H9 (cell line): ENCODE results near the gene THAP5. TPM values are rescaled to one million over a fixed set of nuclear protein-coding genes. Genes with fewer than 3 reads are reported as not detected.

Experiments used
- DNase-seq: peaks from one replicate; pipeline ENCODE4 v3.0.0-alpha.2; 2017
- H2AFZ ChIP-seq: one replicate; pipeline ENCODE4 v1.6.1; 2013; ENCODE audit warnings: mild to moderate bottlenecking, low read length, control low read depth, moderate library complexity
- H2AK5ac ChIP-seq: 2 replicates; pipeline ENCODE4 v1.6.1; 2013; ENCODE audit warnings: low read length, control low read depth, mixed read lengths; ENCODE audit not compliant: insufficient read length
- H2BK120ac ChIP-seq: one replicate; pipeline ENCODE4 v1.6.1; 2013; ENCODE audit warnings: low read depth, mild to moderate bottlenecking, low read length, control low read depth, inconsistent platforms; ENCODE audit not compliant: poor library complexity, severe bottlenecking
- H2BK12ac ChIP-seq: 2 replicates; pipeline ENCODE4 v1.6.1; 2013; ENCODE audit warnings: low read length, control low read depth, mixed read lengths, low read depth; ENCODE audit not compliant: insufficient read length
- H2BK15ac ChIP-seq: 2 replicates; pipeline ENCODE4 v1.6.1; 2013; ENCODE audit warnings: low read depth, low read length, control low read depth
- H2BK20ac ChIP-seq: one replicate; pipeline ENCODE4 v1.6.1; 2013; ENCODE audit warnings: low read depth, mild to moderate bottlenecking, low read length, control low read depth, inconsistent platforms; ENCODE audit not compliant: poor library complexity, severe bottlenecking
- H2BK5ac ChIP-seq: 2 replicates; pipeline ENCODE4 v1.6.1; 2013; ENCODE audit warnings: low read length, control low read depth, mixed read lengths; ENCODE audit not compliant: insufficient read length
- H3K14ac ChIP-seq: 2 replicates; pipeline ENCODE4 v1.6.1; 2013; ENCODE audit warnings: low read length, control low read depth; ENCODE audit not compliant: insufficient read depth
- H3K18ac ChIP-seq: 2 replicates; pipeline ENCODE4 v1.6.1; 2013; ENCODE audit warnings: low read depth, mild to moderate bottlenecking, mixed read lengths, low read length, control low read depth; ENCODE audit not compliant: insufficient read length
- H3K23ac ChIP-seq: 2 replicates; pipeline ENCODE4 v1.6.1; 2013; ENCODE audit warnings: low read length, control low read depth, mixed read lengths, low read depth; ENCODE audit not compliant: insufficient read length
- H3K23me2 ChIP-seq: 2 replicates; pipeline ENCODE4 v1.6.1; 2013; ENCODE audit warnings: low read depth, mild to moderate bottlenecking, mixed read lengths, low read length, control low read depth; ENCODE audit not compliant: insufficient read length, poor library complexity, severe bottlenecking
- H3K27ac ChIP-seq: 2 replicates; pipeline ENCODE4 v1.5.1; 2013; ENCODE audit warnings: low read length, control low read depth, mixed read lengths, low read depth; ENCODE audit not compliant: insufficient read length
- H3K27me3 ChIP-seq: 2 replicates; pipeline ENCODE4 v1.6.1; 2013; ENCODE audit warnings: low read length, control low read depth, inconsistent platforms; ENCODE audit not compliant: insufficient read depth
- H3K4ac ChIP-seq: 2 replicates; pipeline ENCODE4 v1.6.1; 2013; ENCODE audit warnings: low read depth, mild to moderate bottlenecking, control low read depth, inconsistent platforms, low read length, moderate library complexity
- H3K4me1 ChIP-seq: 2 replicates; pipeline ENCODE4 v1.6.1; 2013; ENCODE audit warnings: low read length, control low read depth, inconsistent platforms; ENCODE audit not compliant: insufficient read depth
- H3K4me2 ChIP-seq: 2 replicates; pipeline ENCODE4 v1.6.1; 2013; ENCODE audit warnings: low read length, control low read depth, mixed read lengths; ENCODE audit not compliant: insufficient read length, insufficient read depth
- H3K56ac ChIP-seq: 2 replicates; pipeline ENCODE4 v1.6.1; 2013; ENCODE audit warnings: low read depth, mild to moderate bottlenecking, mixed read lengths, low read length, control low read depth; ENCODE audit not compliant: insufficient read length
- H3K79me1 ChIP-seq: 2 replicates; pipeline ENCODE4 v1.6.1; 2013; ENCODE audit warnings: low read depth, mild to moderate bottlenecking, moderate library complexity, low read length, control low read depth, inconsistent platforms; ENCODE audit not compliant: insufficient read depth, poor library complexity, severe bottlenecking
- H3K79me2 ChIP-seq: 2 replicates; pipeline ENCODE4 v1.6.1; 2013; ENCODE audit warnings: low read length, control low read depth, inconsistent platforms; ENCODE audit not compliant: insufficient read depth
- H3K9ac ChIP-seq: 2 replicates; pipeline ENCODE4 v1.6.1; 2013; ENCODE audit warnings: low read length, control low read depth, mixed read lengths; ENCODE audit not compliant: insufficient read length; ENCODE audit errors: extremely low read depth
- H3K9me3 ChIP-seq: one replicate; pipeline ENCODE4 v1.6.1; 2013; ENCODE audit warnings: low read depth, low read length, inconsistent platforms; ENCODE audit not compliant: control insufficient read depth
- H3T11ph ChIP-seq: one replicate; pipeline ENCODE4 v1.6.1; 2013; ENCODE audit warnings: mild to moderate bottlenecking, low read length, control low read depth, inconsistent platforms
- H4K20me1 ChIP-seq: one replicate; pipeline ENCODE4 v1.6.1; 2013; ENCODE audit not compliant: control insufficient read depth, insufficient read length, insufficient read depth
- H4K5ac ChIP-seq: 2 replicates; pipeline ENCODE4 v1.6.1; 2013; ENCODE audit warnings: low read depth, mild to moderate bottlenecking, mixed read lengths, low read length, control low read depth; ENCODE audit not compliant: insufficient read length
- H4K8ac ChIP-seq: replicated peaks from 2 replicates; pipeline ENCODE4 v1.6.1; 2013; ENCODE audit warnings: low read length, control low read depth, mixed read lengths, low read depth; ENCODE audit not compliant: insufficient read length
- H4K91ac ChIP-seq: 2 replicates; pipeline ENCODE4 v1.6.1; 2013; ENCODE audit warnings: low read depth, mild to moderate bottlenecking, moderate library complexity, mixed read lengths, low read length, control low read depth; ENCODE audit not compliant: insufficient read length
- H3K27ac Mint-ChIP-seq, 3 experiments: 2 replicates in 2 of 3; 3 replicates in 1 of 3; pipeline ENCODE4 v1.8.0; 2020 to 2021; ENCODE audit warnings: mixed read lengths in 3 of 3, mild to moderate bottlenecking in 1 of 3, moderate library complexity in 1 of 3
- H3K27me3 Mint-ChIP-seq: 2 replicates; pipeline ENCODE4 v1.8.0; 2021; ENCODE audit warnings: low read depth, mild to moderate bottlenecking, moderate library complexity, mixed read lengths
- H3K36me3 Mint-ChIP-seq, 3 experiments: 2 replicates in 2 of 3; 3 replicates in 1 of 3; pipeline ENCODE4 v1.8.0; 2020 to 2021; ENCODE audit warnings: low read depth in 3 of 3, mixed read lengths in 3 of 3; ENCODE audit not compliant: insufficient read depth in 1 of 3
- H3K4me1 Mint-ChIP-seq, 2 experiments: 2 replicates each; pipeline ENCODE4 v1.8.0; 2020; ENCODE audit warnings: mixed read lengths in 2 of 2
- H3K4me3 Mint-ChIP-seq, 2 experiments: 2 replicates in 1 of 2; 3 replicates in 1 of 2; pipeline ENCODE4 v1.8.0; 2020 to 2021; ENCODE audit warnings: mild to moderate bottlenecking in 2 of 2, mixed read lengths in 2 of 2, moderate library complexity in 1 of 2
- H3K9me3 Mint-ChIP-seq, 2 experiments: 2 replicates in 1 of 2; 3 replicates in 1 of 2; pipeline ENCODE4 v1.8.0; 2020; ENCODE audit warnings: mild to moderate bottlenecking in 2 of 2, mixed read lengths in 2 of 2, moderate library complexity in 1 of 2
- CTCF ChIP-seq: fragments of 200-600 bp; sonication (generic); conservative IDR thresholded peaks from 3 replicates; pipeline ENCODE4 v1.8.0; 2021; ENCODE audit warnings: antibody characterized with exemption, mild to moderate bottlenecking
- WGBS: extraction: QIAGEN DNeasy Blood & Tissue Kit; methylation state at CpG from one replicate; pipeline ENCODE4 v1.1.7; 2013; ENCODE audit warnings: missing lambda C conversion rate, low lambda C conversion rate, mixed read lengths; ENCODE audit not compliant: insufficient read length; ENCODE audit errors: extremely low coverage; 5-methylcytosine and 5-hydroxymethylcytosine counted together
- total RNA-seq: library from RNA; stranded (reverse); gene quantifications from 2 replicates; pipeline ENCODE4 v1.2.1, GENCODE V29; 2021

The THAP5 gene
- total RNA-seq, 1 experiment from 2014 or later: 20.6 TPM

- no peaks in the 10 kb centered on the region; a peak in 1 of 5 replicates for H3K9me3 Mint-ChIP-seq
- no peak overlapping the region for H4K8ac ChIP-seq
- no peaks in the 10 kb centered on the region for H3K9me3 ChIP-seq
- H3K27ac Mint-ChIP-seq: no peak overlapping the region
- no peak overlapping the region for H3K56ac ChIP-seq
- TF ChIP-seq CTCF: no peak
- WGBS: no CpG with 5 or more reads among the region's 4 CpGs
- no peak overlapping the region for H2BK12ac ChIP-seq
- H2BK15ac ChIP-seq: no peak overlapping the region
- no peak overlapping the region for H3K4me2 ChIP-seq
- no peak overlapping the region for H3K9ac ChIP-seq
- no peaks in the 10 kb centered on the region for H3K36me3 Mint-ChIP-seq
- 0 out of 2 replicates have a peak, but pooled peaks cover 5% of the 10 kb centered on the region for H3K4me1 ChIP-seq
- no peak overlapping the region for H4K91ac ChIP-seq
- no peaks in the 10 kb centered on the region for H3K27me3 ChIP-seq
- H2BK20ac ChIP-seq: no peak overlapping the region
- no peaks in the 10 kb centered on the region for H3K23me2 ChIP-seq
- H2BK5ac ChIP-seq: no peak overlapping the region
- no peak overlapping the region for H3K4me3 Mint-ChIP-seq
- no peaks in the 10 kb centered on the region for H3K79me2 ChIP-seq
- no peak overlapping the region for H3K27ac ChIP-seq
- no peaks in the 10 kb centered on the region for H4K20me1 ChIP-seq
- H3K23ac ChIP-seq: no peak overlapping the region
- no peak overlapping the region for H3K14ac ChIP-seq
- H3K79me1 ChIP-seq: no peaks in the 10 kb centered on the region
- H3K4me1 Mint-ChIP-seq: peaks cover 16 to 19% of the 10 kb centered on the region in 2 experiments
- H2AK5ac ChIP-seq: no peak overlapping the region
- H4K5ac ChIP-seq: no peak overlapping the region
- no peak overlapping the region for H3K4ac ChIP-seq
- no peaks in the 10 kb centered on the region for H3K27me3 Mint-ChIP-seq
- no peak overlapping the region for H2AFZ ChIP-seq
- no peak overlapping the region for H3K18ac ChIP-seq
- H3T11ph ChIP-seq: no peak overlapping the region
- H2BK120ac ChIP-seq: no peak overlapping the region
- DNase-seq: no peak
Observed at GRCh38 chr7:108611268-108611667, 41.8 kb upstream of the THAP5 start.
